Esophagus muscularis mucosa (tissue), 4 donors: ENCODE results near the gene DYNC2LI1. TPM values are rescaled to one million over a fixed set of nuclear protein-coding genes. Genes with fewer than 3 reads are reported as not detected.

Source experiments
- DNase-seq: peaks from one replicate; pipeline ENCODE4 v3.0.0-alpha.2; 2017; ENCODE audit errors: extremely low spot score
- H3K27ac ChIP-seq, 4 donors: fragments of 200-600 bp; sonication (generic); replicated peaks in 1 of 4; 1 replicate in 3 of 4; 2 replicates in 1 of 4; pipeline ENCODE4 v1.5.1; 2016 to 2019; ENCODE audit warnings: mild to moderate bottlenecking in 1 of 4
- H3K27me3 ChIP-seq, 4 donors: fragments of 200-600 bp; sonication (generic); one replicate each; pipeline versions ENCODE4 v1.5.1 to v1.6.0; 2016 to 2019
- H3K36me3 ChIP-seq, 4 donors: fragments of 200-600 bp; sonication (generic); one replicate each; pipeline ENCODE4 v1.5.1; 2016 to 2019
- H3K4me1 ChIP-seq, 4 donors: fragments of 200-600 bp; sonication (generic); one replicate each; pipeline ENCODE4 v1.5.1; 2016 to 2019
- H3K4me3 ChIP-seq, 4 donors: fragments of 200-600 bp; sonication (generic); 1 replicate in 2 of 4; 2 replicates in 2 of 4; pipeline ENCODE4 v1.5.1; 2016 to 2019; ENCODE audit warnings: mild to moderate bottlenecking in 4 of 4, moderate library complexity in 1 of 4
- H3K9me3 ChIP-seq, 4 donors: fragments of 200-600 bp; sonication (generic); 1 replicate in 3 of 4; 2 replicates in 1 of 4; pipeline ENCODE4 v1.5.1; 2016 to 2019
- EP300 ChIP-seq: sonication (generic); formaldehyde crosslinking; IDR thresholded peaks from one replicate; pipeline ENCODE4 v1.6.1; 2017; ENCODE audit warnings: antibody characterized with exemption
- POLR2A ChIP-seq: fragments of 450-650 bp; IDR thresholded peaks from one replicate; pipeline ENCODE4 v1.6.1; 2017; ENCODE audit warnings: antibody characterized with exemption, moderate library complexity, mild to moderate bottlenecking, low read depth
- POLR2AphosphoS5 ChIP-seq, 2 donors: sonication (generic); formaldehyde crosslinking; IDR thresholded peaks; one replicate each; pipeline ENCODE4 v1.6.1; 2017; ENCODE audit warnings: antibody characterized with exemption in 2 of 2
- WGBS: methylation state at CpG from one replicate; pipeline ENCODE4 v1.1.5; 2018; 5-methylcytosine and 5-hydroxymethylcytosine counted together
- intact Hi-C: fragments of 100-400 bp; cut with DNase I; formaldehyde crosslinking; loops from one replicate; pipeline ENCODE4 v1.15.1; 2023
- total RNA-seq, 4 donors: library from RNA; depleted of rRNA; stranded (reverse); fragments of >200 nt; gene quantifications; one replicate each; pipeline versions ENCODE4 v1.1.0 to v1.2.1, GENCODE V29; 2016
- TF ChIP-seq, protein P1 (sequence below), 3 experiments: fragments of 200-600 bp in 2 of 3; fragments of 450-650 bp in 1 of 3; sonication (generic) in 2 of 3; IDR thresholded peaks; one replicate each; pipeline ENCODE4 v1.5.1; 2017 to 2019; ENCODE audit warnings: antibody characterized with exemption in 3 of 3, mild to moderate bottlenecking in 2 of 3, moderate library complexity in 1 of 3

The DYNC2LI1 gene
- total RNA-seq, 4 donors from 2014 or later: 15.6 to 19.1 (median 17.7) TPM

DNA sequence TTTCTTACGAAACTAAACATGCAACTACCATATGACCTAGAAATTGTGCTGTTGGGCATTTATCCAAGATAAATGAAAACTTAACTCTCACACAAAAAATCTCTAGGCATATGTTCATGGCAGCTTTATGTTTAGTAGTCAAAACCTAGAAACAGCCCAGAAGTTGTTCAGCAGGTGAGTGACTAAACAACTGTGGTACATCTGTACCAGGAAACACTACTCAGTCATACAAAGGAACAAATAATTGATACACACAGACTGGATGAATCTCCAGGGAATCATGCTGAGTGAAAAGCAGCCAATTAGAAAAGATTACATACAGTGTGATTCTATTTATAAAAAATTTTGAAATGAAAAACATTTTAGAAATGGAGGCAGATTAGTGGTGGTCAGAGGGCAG is 29.3 kb downstream of the DYNC2LI1 start:
- intact Hi-C loops: no loop called here
- WGBS: 70% methylated on average over 1 of the region's 1 CpG
- no peaks in the 10 kb centered on the region for H3K27me3 ChIP-seq
- no peak overlapping the region for H3K4me3 ChIP-seq
- TF ChIP-seq EP300 (no peak), POLR2AphosphoS5 (IDR thresholded peaks at IDR 0.05) (no peak), POLR2A (no peak)
- TF ChIP-seq, protein P1, sequence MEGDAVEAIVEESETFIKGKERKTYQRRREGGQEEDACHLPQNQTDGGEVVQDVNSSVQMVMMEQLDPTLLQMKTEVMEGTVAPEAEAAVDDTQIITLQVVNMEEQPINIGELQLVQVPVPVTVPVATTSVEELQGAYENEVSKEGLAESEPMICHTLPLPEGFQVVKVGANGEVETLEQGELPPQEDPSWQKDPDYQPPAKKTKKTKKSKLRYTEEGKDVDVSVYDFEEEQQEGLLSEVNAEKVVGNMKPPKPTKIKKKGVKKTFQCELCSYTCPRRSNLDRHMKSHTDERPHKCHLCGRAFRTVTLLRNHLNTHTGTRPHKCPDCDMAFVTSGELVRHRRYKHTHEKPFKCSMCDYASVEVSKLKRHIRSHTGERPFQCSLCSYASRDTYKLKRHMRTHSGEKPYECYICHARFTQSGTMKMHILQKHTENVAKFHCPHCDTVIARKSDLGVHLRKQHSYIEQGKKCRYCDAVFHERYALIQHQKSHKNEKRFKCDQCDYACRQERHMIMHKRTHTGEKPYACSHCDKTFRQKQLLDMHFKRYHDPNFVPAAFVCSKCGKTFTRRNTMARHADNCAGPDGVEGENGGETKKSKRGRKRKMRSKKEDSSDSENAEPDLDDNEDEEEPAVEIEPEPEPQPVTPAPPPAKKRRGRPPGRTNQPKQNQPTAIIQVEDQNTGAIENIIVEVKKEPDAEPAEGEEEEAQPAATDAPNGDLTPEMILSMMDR (IDR thresholded peaks at IDR 0.05): no peak
- H3K36me3 ChIP-seq: peaks cover 15 to 42% (median 24%) of the 10 kb centered on the region in 4 donors
- H3K27ac ChIP-seq: no peak overlapping the region
- no peak for DNase-seq
- H3K4me1 ChIP-seq: no peaks in the 10 kb centered on the region
- H3K9me3 ChIP-seq: no peaks in the 10 kb centered on the region

DNA sequence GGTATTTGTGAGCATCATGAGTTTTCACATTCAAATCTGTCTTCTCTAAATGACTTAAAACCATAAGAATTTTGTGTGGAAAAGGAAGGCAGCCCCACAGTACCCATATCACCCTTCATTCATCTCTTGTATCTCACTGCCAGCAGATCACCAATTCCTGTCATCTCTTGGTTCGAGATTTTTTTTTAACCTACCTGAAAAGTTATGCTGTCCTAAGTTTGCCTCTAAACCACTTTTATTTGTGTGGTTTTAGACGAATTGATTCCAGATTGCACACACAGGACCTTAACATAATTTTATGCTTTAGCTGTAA is 32.8 kb downstream of the DYNC2LI1 start:
- peaks cover 17 to 74% (median 40%) of the 10 kb centered on the region in 4 donors for H3K36me3 ChIP-seq
- no peaks in the 10 kb centered on the region for H3K4me1 ChIP-seq
- 88% methylated on average over 2 of the region's 2 CpGs for WGBS
- DNase-seq: no peak
- H3K27me3 ChIP-seq: no peaks in the 10 kb centered on the region
- TF ChIP-seq POLR2AphosphoS5 (IDR thresholded peaks at IDR 0.05) (no peak), POLR2A (no peak), EP300 (no peak)
- TF ChIP-seq, protein P1 (IDR thresholded peaks at IDR 0.05): no peak
- H3K27ac ChIP-seq: no peak overlapping the region
- no peaks in the 10 kb centered on the region for H3K9me3 ChIP-seq
- intact Hi-C loops: no loop called here
- no peak overlapping the region for H3K4me3 ChIP-seq

GRCh38 chr2:43810452-43810851 is 36.6 kb downstream of the DYNC2LI1 start:
- intact Hi-C loops: no loop called here
- WGBS: 67% methylated on average over 2 of the region's 2 CpGs
- TF ChIP-seq, protein P1 (IDR thresholded peaks at IDR 0.05): no peak
- no peak for TF ChIP-seq POLR2A
- no peak for TF ChIP-seq POLR2AphosphoS5 (IDR thresholded peaks at IDR 0.05)
- Histone ChIP-seq H3K36me3 (peaks cover 16 to 70% (median 31%) of the 10 kb centered on the region in 4 donors), H3K9me3 (no peaks in the 10 kb centered on the region), H3K27ac (no peak overlapping the region), H3K4me3 (no peak overlapping the region), H3K27me3 (no peaks in the 10 kb centered on the region), H3K4me1 (no peaks in the 10 kb centered on the region)
- DNase-seq: no peak

DNA sequence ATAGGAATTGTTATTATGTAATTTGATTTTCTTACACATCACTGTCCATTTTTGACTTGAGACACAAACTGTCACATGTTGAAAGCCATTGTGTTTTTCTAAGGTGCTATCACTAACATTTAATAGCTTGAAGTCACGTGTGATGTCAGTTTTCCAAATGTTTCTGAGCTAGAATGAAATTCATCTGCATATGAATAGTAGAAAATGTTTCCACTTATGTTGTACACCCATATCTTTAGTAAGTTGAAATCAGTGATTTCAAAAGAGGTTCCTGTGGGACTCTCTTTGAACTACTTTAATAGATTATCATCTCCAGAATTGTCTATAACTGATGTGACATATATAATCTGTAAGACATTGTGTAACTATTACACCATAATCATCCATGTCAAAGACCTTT is 37.0 kb downstream of the DYNC2LI1 start:
- peaks cover 12 to 65% (median 27%) of the 10 kb centered on the region in 4 donors for H3K36me3 ChIP-seq
- 68% methylated on average over 1 of the region's 1 CpG for WGBS
- no peak overlapping the region for H3K27ac ChIP-seq
- no peaks in the 10 kb centered on the region for H3K27me3 ChIP-seq
- intact Hi-C loops: no loop called here
- no peaks in the 10 kb centered on the region for H3K4me1 ChIP-seq
- no peak for DNase-seq
- H3K9me3 ChIP-seq: no peaks in the 10 kb centered on the region
- TF ChIP-seq POLR2A: no peak
- no peak overlapping the region for H3K4me3 ChIP-seq

- TF ChIP-seq, protein P1 (IDR thresholded peaks at IDR 0.05): no peak
- TF ChIP-seq POLR2AphosphoS5 (IDR thresholded peaks at IDR 0.05) (no peak), EP300 (no peak), POLR2A (no peak)
- peaks cover 3 to 54% (median 20%) of the 10 kb centered on the region in 4 donors for H3K36me3 ChIP-seq
- WGBS: 75% methylated on average over 2 of the region's 2 CpGs
- intact Hi-C loops: no loop called here
- no peak overlapping the region for H3K4me3 ChIP-seq
- H3K4me1 ChIP-seq: no peaks in the 10 kb centered on the region
- H3K27ac ChIP-seq: no peak overlapping the region
- DNase-seq: no peak
- no peaks in the 10 kb centered on the region for H3K27me3 ChIP-seq
- H3K9me3 ChIP-seq: no peaks in the 10 kb centered on the region
Measured at GRCh38 chr2:43812006-43812405, 38.2 kb downstream of the DYNC2LI1 start.
